OCI-LY7 (cell line): Measurements from ENCODE around the gene CSPG5.

ENCODE experiments used
- EZH2phosphoT487 ChIP-seq: fragments of 200-600 bp; sonication (generic); IDR thresholded peaks from 2 replicates; pipeline ENCODE4 v1.6.1; 2018; ENCODE audit warnings: low read depth, borderline replicate concordance, mild to moderate bottlenecking, mixed run types, antibody characterized with exemption, low read length, moderate library complexity, mixed read lengths
- TF ChIP-seq, protein P1 (sequence below): fragments of 200-600 bp; sonication (generic); conservative IDR thresholded peaks from 2 replicates; pipeline ENCODE4 v1.5.1; 2014; ENCODE audit warnings: mild to moderate bottlenecking, antibody characterized with exemption, low read length, moderate library complexity, mixed read lengths

DNA sequence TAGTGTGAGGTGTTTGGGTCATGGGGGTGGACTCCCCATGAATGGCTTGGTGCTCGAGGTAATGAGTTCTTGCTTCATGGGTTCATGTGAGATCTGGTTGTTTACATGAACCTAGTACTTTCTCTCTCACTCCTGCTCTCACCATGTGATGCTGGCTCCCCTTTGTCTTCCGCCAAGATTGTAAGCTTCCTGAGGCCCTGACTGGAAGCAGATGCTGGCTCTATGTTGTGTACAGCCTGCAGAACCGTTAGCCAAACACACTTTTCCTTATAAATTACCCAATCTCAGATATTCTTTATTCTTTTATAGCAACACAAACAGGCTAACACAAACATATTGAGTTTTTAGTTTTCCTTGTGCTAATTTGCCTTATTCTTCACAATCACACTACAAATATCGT lies 3.2 kb upstream of the CSPG5 start:
- TF ChIP-seq, protein P1, sequence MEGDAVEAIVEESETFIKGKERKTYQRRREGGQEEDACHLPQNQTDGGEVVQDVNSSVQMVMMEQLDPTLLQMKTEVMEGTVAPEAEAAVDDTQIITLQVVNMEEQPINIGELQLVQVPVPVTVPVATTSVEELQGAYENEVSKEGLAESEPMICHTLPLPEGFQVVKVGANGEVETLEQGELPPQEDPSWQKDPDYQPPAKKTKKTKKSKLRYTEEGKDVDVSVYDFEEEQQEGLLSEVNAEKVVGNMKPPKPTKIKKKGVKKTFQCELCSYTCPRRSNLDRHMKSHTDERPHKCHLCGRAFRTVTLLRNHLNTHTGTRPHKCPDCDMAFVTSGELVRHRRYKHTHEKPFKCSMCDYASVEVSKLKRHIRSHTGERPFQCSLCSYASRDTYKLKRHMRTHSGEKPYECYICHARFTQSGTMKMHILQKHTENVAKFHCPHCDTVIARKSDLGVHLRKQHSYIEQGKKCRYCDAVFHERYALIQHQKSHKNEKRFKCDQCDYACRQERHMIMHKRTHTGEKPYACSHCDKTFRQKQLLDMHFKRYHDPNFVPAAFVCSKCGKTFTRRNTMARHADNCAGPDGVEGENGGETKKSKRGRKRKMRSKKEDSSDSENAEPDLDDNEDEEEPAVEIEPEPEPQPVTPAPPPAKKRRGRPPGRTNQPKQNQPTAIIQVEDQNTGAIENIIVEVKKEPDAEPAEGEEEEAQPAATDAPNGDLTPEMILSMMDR: no peak
- no peak for TF ChIP-seq EZH2phosphoT487
